Heart left ventricle (tissue), 13 donors: ENCODE data around the gene SET.

ENCODE experiments used
- POLR2A ChIP-seq, 2 donors: fragments of 450-650 bp; IDR thresholded peaks; one replicate each; pipeline ENCODE4 v1.6.1; 2017; ENCODE audit warnings: antibody characterized with exemption in 2 of 2, mild to moderate bottlenecking in 2 of 2, moderate library complexity in 2 of 2
- TF ChIP-seq, protein P1 (sequence below), 12 donors: fragments of 200-600 bp; sonication (generic) in 4 of 12; IDR thresholded peaks; one replicate each; pipeline versions ENCODE4 v1.5.0 to v1.8.0; 2018 to 2022; ENCODE audit warnings: antibody characterized with exemption in 12 of 12, mild to moderate bottlenecking in 5 of 12
- donor health status: ischemic (EF 13 %, LVEDD 7.1; RV severe dilation, severe dysfunction).
- donor health status: DM: no; HTN: yes; CAD: no.
- donor health status: DM: no; HTN: no; CAD: no.
- donor health status: ischemic (EF 25% LVEDD 6.9; RV normal size, moderate dysfunction).
- donor health status: ischemic (EF 25% LVEDD 5.7; RV mildly dilated, moderate dysfunction).
- donor health status: ischemic (EF 35%, LVEDD 5.7; RV mildly dilated, moderate dysfunction).
- donor health status: nonischemic (EF 11% LVEDD 7.7; RV severe dilation, severe dysfunction).
- donor health status: DM: yes; HTN: yes; CAD: no.
- donor health status: PGD.
- donor health status: ischemic (EF 29% LVEDD 5.4; RV normal size, mild dysfunction).
- donor health status: nonischemic (EF 23%, LVEDD 6.1; RV moderate dilation, normal function).

- TF ChIP-seq, protein P1, sequence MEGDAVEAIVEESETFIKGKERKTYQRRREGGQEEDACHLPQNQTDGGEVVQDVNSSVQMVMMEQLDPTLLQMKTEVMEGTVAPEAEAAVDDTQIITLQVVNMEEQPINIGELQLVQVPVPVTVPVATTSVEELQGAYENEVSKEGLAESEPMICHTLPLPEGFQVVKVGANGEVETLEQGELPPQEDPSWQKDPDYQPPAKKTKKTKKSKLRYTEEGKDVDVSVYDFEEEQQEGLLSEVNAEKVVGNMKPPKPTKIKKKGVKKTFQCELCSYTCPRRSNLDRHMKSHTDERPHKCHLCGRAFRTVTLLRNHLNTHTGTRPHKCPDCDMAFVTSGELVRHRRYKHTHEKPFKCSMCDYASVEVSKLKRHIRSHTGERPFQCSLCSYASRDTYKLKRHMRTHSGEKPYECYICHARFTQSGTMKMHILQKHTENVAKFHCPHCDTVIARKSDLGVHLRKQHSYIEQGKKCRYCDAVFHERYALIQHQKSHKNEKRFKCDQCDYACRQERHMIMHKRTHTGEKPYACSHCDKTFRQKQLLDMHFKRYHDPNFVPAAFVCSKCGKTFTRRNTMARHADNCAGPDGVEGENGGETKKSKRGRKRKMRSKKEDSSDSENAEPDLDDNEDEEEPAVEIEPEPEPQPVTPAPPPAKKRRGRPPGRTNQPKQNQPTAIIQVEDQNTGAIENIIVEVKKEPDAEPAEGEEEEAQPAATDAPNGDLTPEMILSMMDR (IDR thresholded peaks at IDR 0.05), result no peak
- no peak for TF ChIP-seq POLR2A (IDR thresholded peaks at IDR 0.05)
Observed at GRCh38 chr9:128706045-128706444, 17.0 kb downstream of the SET start.
